IPS DF 4.7 (cell line): ENCODE data around the gene TTLL13.

Experiments used
- DNase-seq: peaks from one replicate; pipeline ENCODE4 v3.0.0-alpha.2; 2013; ENCODE audit warnings: low spot score; ENCODE audit errors: extremely low read depth

Gene TTLL13

DNA sequence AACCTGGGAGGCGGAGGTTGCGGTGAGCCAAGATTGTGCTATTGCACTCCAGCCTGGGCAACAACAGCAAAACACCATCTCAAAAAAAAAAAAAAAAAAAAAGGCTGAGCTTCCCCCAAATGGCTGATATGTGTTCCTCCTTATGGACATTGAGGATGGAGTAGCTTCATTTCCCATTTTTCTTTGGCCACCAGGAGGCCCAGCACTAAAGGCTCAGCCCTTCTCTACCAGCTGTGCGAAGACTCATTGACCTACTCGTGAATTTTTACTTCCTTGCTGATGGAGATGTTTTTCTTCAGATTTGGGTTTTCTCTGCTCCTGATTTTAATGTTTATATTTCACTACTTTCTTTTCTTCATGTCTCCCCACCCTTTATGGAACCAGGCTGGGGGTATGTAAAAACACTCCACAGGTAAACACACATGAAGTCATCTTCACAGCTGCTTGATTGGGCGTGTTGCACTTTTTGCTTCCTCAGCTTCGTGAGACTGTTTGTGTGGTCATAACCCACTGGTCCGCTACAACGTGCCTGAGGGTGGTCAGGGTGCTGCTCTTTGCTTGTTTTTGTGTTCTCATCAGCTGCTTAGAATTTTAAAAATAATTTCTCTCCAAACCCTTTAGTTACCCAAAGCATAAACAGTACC is 34.7 kb upstream of the TTLL13 start:
- DNase-seq = no peak

DNA sequence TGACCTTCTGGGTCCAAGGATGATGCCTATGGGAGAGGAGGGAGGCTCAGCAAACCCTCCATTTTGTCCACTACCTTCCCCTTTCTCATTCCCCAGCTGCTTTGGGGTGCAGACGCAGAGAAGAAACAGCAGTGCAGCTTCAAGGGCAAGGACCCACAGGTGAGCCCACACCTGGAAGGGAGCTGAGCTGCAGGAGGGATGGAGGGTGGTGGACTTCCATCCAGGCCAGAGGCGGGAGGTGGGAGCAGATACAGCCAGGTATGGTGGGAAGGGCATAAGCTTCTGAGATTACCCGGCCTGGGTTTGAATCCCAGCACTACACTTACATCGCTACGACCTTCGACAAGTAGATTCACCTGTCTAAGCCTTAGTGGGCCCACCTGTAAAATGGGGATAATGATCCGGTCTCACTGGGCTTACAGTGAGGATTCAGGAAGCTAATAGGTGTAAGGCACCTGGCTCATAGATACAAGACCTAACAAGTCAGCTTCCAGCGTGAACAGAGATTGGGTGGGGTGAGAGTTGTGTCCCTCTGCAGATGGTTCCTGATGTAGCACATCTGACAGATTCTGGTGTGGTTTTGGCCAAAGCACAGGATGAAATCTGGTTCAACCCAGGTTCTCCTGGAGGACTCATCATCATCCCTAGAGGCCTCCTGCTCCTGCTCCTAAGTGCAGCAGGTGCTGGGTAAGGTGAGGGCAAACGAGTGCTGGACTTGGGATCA is 31.5 kb upstream of the TTLL13 start:
- DNase-seq = no peak

DNA sequence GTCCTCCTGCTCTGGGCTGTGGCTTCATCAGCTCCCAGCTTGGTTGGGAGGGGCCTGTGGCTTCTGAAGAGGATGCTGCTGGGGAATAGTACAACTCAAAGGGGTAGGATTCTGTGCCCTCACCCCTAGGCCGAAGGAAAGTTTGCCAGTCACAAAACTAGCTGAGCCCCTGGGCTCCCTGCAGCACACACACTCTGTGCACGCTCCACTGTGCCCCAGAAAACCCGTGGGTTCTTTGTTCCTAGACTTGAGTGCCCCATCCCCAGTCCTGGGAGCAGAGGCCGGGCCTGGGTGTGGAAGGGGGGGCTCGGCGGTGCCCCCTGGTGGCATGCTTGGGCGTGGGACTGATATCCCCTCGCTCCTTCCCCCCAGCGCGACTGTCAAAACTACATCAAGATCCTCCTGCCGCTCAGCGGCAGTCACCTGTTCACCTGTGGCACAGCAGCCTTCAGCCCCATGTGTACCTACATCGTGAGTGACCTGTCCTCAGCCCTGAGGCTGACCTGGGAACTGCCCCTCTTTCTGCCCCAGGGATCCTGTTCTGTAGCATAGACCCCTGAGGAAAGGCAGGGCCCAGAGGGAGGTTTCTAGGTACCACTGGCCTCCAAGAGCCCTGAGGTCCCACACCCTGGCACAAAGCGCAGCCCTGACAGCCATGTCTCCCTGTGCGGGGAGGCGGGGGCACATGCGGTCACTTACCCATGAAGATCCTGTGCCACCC is 29.8 kb upstream of the TTLL13 start:
- no peak for DNase-seq

DNA sequence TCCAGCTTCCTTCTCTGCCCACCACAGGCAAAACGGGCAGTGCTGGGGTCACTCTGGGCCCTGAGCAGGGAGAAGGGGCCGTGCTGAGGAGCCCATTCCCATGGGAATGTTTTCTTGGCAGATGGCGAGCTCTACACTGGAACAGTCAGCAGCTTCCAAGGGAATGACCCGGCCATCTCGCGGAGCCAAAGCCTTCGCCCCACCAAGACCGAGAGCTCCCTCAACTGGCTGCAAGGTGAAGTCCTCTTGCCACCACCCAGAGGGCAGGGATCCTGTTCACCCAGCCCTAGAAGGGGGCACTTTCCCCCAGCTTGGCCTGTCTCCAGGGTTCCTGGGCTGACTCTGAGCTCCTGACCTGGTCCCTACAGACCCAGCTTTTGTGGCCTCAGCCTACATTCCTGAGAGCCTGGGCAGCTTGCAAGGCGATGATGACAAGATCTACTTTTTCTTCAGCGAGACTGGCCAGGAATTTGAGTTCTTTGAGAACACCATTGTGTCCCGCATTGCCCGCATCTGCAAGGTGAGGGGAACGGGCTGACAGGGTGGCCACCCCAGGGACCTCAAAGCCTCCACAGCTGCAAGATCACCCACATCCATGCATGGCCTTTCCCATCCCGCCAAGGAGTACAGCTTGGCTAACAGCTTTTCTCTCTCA is 28.0 kb upstream of the TTLL13 start:
- no peak for DNase-seq

DNA sequence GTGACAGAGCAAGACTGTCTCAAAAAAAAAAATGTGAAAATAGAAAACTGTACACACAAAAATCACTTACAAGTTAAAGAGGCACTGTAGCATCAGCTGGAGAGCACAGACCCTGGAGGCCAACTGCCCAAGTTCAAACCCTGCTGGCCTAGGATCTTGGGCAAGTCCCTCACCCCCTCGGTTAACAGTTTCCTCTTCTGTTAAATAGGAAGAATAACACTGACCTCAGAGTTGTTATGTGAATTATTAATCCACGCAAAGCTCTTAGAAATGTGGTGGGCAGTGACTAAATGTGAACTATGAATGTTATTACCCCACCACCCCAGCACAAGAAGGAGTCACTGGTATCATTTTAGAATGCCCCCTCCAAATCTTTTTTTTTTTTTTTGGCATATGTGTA is 26.8 kb upstream of the TTLL13 start:
- DNase-seq = no peak

DNA sequence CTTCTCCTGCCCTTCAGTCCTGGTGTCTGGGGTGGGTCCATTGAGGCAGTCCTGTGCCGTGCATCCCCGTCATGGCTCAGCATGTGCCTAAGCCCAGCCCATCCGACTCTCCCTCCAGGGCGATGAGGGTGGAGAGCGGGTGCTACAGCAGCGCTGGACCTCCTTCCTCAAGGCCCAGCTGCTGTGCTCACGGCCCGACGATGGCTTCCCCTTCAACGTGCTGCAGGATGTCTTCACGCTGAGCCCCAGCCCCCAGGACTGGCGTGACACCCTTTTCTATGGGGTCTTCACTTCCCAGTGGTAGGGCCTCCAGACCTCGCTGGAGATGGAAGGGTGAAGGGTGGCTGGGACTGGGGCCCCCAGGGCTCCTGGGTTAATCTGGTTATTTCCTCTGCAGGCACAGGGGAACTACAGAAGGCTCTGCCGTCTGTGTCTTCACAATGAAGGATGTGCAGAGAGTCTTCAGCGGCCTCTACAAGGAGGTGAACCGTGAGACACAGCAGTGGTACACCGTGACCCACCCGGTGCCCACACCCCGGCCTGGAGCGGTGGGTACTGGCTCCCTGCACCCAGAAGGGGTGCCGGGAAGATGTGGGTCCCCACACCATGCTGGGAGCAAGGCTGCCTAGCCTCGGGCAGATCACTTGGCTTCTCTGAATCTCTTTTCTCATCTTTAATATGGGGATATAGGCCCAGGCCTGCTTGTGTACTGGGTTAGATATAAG is 25.8 kb upstream of the TTLL13 start:
- no peak for DNase-seq

DNA sequence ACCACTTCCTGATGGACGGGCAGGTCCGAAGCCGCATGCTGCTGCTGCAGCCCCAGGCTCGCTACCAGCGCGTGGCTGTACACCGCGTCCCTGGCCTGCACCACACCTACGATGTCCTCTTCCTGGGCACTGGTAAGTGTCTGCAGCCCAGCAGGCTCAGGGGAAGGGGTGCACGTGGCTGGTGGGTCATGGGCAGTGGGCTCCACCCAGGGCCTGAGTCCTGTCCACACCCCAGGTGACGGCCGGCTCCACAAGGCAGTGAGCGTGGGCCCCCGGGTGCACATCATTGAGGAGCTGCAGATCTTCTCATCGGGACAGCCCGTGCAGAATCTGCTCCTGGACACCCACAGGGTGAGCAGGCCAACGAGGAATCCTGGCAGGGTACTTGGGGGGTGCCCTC is 24.3 kb upstream of the TTLL13 start:
- no peak for DNase-seq

DNA sequence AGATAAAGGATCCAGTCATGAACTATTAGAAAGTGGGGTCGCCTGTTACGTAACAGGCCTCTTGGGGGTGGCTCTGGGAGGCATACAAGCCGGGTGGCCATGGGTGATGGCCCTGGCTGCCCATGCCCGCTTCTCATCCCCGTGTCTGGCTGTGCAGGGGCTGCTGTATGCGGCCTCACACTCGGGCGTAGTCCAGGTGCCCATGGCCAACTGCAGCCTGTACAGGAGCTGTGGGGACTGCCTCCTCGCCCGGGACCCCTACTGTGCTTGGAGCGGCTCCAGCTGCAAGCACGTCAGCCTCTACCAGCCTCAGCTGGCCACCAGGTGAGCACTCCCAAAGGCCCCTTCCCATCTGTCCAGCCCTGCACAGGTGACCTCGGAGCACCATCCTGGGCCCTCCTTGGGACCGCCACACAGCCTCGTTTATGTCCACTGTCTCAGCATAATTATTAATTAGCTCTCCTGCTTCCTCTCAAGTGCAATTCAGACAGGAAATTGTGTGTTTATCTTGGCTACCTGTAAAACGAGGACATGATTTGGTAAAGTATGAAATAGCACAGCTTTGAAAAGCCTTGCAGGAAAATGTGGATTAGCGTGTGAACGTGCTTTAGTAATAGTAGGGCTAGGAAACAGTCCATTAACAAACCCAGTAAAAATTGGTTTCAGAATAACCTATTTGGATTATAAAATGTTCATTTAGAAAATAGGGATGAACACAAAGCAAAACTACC is 23.7 kb upstream of the TTLL13 start:
- DNase-seq = no peak

DNA sequence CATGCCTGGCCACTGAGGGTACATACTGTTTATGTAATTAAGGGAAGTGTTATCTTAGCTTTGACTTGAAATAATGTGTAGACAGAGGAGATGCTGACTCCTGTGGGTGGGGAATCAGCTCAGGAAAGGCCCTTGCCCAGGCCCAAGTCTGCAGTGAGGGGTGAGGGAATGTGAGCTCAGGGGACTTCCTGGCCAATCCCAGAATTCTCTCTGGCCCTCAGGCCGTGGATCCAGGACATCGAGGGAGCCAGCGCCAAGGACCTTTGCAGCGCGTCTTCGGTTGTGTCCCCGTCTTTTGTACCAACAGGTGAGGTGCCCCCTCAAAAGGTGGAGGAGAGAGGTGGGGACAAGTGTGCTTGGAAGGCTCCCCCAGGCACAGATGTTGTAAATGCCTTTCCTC is 22.0 kb upstream of the TTLL13 start:
- DNase-seq = no peak

DNA sequence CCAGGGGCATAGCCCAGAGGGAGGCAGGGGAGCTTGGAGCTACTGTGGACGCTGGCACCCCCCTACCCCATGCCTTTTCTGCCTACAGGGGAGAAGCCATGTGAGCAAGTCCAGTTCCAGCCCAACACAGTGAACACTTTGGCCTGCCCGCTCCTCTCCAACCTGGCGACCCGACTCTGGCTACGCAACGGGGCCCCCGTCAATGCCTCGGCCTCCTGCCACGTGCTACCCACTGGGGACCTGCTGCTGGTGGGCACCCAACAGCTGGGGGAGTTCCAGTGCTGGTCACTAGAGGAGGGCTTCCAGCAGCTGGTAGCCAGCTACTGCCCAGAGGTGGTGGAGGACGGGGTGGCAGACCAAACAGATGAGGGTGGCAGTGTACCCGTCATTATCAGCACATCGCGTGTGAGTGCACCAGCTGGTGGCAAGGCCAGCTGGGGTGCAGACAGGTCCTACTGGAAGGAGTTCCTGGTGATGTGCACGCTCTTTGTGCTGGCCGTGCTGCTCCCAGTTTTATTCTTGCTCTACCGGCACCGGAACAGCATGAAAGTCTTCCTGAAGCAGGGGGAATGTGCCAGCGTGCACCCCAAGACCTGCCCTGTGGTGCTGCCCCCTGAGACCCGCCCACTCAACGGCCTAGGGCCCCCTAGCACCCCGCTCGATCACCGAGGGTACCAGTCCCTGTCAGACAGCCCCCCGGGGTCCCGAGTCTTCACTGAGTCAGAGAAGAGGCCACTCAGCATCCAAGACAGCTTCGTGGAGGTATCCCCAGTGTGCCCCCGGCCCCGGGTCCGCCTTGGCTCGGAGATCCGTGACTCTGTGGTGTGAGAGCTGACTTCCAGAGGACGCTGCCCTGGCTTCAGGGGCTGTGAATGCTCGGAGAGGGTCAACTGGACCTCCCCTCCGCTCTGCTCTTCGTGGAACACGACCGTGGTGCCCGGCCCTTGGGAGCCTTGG is 21.3 kb upstream of the TTLL13 start:
- no peak for DNase-seq

DNA sequence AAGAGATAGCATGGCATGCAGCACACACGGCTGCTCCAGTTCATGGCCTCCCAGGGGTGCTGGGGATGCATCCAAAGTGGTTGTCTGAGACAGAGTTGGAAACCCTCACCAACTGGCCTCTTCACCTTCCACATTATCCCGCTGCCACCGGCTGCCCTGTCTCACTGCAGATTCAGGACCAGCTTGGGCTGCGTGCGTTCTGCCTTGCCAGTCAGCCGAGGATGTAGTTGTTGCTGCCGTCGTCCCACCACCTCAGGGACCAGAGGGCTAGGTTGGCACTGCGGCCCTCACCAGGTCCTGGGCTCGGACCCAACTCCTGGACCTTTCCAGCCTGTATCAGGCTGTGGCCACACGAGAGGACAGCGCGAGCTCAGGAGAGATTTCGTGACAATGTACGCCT is 20.4 kb upstream of the TTLL13 start:
- no peak for DNase-seq

DNA sequence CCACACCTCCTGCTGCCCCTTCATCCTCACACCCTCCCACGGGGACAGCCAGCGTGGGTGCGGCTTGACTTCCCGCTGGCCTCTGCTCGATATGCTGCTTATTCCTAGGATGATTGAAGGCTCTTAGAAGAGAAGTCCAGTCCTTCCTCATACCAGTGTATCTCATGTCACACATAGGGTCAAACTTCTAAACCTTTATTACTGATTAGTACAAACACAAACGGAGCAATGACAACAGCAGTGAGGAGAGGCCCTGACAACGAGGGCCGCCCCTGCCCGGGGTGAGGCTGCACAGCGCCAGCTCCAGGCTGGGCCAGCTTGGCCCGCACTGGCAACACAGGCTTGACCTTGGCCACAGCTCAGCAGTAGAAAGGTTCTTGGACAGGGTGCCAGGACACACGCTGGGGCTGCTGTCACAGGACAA is 19.3 kb upstream of the TTLL13 start:
- no peak for DNase-seq

DNA sequence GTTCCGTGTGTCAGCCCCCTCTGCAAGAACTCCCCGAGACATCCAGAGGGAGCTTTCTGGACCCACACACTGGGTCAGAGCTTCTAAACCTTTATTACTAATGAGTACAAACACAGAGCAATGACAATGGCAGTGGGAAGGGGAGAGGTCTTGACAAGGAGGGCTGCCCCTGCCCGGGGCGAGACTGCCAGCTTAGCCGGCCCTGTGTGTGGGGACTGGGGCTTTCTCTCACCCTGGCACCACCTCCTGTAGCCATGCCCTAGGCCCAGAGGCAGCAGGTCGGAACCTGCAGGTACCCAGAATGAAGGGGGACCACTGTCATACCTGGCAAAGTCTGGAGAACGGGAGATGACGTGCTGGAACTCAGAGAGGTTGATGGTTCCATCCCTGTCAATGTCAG is 18.7 kb upstream of the TTLL13 start:
- no peak for DNase-seq

DNA sequence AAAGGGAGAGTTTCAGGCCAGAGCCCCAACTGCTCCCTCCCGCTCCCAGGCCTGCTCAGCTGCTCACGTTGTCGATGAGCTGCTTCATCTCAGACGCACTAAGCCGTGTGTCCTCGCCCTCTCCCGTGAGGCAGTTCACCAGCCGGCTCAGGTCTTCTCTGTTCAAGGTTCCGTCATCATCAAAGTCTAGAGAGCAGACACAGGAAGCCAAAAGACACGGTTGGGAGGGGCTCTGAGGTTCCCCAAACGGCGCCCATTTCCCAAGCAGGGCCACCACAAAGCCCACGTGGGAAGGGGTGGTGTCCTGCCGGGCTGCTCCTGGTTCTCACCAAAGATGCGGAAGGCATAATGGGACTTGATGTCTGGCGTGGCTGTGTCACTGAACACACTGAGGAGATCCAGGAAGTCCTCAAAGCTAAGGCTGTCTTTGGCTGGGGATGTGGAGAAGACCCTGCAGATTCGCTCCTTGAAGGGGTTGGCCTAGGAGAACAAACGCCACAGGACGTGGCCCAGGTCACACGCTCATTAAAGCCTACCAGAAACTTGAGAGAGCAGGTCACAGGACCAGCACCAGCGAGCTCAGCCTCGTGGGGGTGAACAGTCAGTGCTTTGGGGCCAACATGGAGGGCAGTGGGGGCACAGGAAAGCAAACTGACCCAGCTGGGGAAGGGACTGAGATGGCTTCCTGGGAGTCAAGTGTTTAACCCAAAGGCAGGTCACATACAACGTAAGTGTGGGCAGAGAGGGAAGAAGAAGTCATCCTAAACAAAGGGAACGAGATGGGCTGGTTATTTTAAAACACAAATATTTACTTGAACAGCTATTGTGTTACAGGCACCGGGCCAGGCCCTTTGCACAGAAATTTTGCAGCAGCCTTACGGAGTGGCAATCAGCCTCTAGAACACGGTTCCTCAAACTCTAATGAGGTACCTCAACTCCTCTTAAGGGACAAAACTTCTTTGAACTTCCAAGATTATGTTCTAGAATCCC is 18.0 kb upstream of the TTLL13 start:
- no peak for DNase-seq

DNA sequence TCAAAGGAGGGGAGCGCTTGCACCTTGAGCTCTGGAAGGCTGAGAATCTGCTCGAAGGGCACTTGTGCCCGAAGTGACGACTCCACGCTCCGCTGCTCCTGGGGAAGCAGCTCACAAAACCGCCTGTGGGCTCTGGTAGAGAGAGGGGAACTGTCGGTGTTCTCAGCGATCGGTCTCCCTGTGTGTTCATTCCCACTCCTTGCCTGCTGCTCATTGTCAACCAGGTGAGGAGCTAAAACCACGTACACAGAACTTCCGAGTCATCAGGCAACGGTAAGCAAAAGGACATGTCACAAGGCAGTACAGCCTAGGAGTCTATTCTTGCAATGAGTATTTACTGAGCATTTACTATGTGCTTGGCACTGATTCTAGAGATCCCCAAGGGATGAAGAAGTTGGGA is 17.2 kb upstream of the TTLL13 start:
- DNase-seq = no peak

DNA sequence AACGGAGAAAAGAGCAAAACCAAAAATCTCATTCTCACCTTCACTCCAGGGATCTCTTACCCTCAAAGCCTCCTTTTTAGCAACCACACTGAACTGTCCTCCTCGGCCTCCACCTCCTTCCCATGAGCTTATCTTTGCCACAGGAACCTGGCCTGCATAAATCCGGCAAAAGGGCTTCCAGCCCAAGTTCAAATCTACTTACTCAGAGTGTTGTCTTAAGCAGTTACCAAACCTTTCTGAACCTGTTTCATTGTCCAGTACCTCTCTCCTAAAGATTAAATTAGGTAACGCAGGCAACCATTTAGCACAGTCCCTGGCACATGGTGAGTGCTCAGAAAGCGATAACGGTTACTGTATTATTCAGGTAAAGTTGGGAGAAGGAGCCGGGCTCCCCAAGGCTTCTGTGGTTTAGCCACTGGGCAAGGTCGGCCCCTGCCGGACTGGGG is 16.4 kb upstream of the TTLL13 start:
- DNase-seq = no peak

DNA sequence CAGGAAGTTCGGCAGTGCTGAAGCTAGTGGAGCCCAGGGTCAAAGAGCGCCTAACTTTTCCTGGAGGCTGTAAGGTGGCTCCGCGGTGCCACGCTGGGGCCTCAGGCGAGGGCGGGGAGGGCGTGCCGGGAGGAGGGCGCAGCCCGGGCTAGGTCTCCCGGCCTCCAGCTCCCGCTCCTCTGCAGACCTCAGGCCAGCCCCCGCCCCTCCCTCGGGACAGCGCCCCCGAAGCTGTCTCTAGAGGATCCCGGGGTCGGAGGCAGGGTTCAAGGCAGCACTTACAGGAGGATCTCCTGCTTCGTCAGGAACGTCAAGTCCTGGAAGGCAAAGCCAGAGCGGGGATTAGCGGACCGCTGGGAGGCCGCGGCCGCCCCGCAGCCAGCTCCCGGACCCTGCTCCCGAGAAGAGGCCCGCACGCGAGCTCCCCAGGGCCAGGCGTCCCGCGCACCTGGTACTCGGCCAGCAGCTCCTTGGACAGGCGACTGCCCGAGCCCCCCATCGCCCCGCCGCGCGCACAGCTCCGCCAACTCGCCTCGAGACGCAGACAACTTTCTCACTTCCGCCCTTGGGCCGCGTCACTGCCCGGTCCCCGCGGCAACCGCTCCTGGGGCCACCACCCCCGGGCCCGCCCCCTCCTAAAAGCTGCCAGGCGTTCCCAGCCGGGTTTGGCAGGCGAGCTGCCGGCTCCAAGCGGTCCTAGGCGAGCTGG is 15.8 kb upstream of the TTLL13 start, which contains the start of gene CIB1:
Gene CIB1, minus strand, starts transcription at position 555 of the 709 bp plus-strand sequence. Its CDS starts 56 bp downstream, at position 499.
- no peak for DNase-seq
